VCaP (cell line): ENCODE measurements around the gene FATE1.
"Not testable (repeated sequence)": the region's sequence is repeated elsewhere in the genome, so short reads cannot be mapped to it uniquely, and the experiment has no call there.

Source experiments
- H3K27ac ChIP-seq: fragments of 450-650 bp; 2 replicates; pipeline ENCODE4 v1.5.1; 2017
- TF ChIP-seq, protein P1 (sequence below): fragments of 450-650 bp; conservative IDR thresholded peaks from 2 replicates; pipeline ENCODE4 v1.5.1; 2017; ENCODE audit warnings: mild to moderate bottlenecking, moderate library complexity

The FATE1 gene

GRCh38 chrX:151692825-151693224 lies 23.0 kb upstream of the FATE1 start:
- TF ChIP-seq, protein P1, sequence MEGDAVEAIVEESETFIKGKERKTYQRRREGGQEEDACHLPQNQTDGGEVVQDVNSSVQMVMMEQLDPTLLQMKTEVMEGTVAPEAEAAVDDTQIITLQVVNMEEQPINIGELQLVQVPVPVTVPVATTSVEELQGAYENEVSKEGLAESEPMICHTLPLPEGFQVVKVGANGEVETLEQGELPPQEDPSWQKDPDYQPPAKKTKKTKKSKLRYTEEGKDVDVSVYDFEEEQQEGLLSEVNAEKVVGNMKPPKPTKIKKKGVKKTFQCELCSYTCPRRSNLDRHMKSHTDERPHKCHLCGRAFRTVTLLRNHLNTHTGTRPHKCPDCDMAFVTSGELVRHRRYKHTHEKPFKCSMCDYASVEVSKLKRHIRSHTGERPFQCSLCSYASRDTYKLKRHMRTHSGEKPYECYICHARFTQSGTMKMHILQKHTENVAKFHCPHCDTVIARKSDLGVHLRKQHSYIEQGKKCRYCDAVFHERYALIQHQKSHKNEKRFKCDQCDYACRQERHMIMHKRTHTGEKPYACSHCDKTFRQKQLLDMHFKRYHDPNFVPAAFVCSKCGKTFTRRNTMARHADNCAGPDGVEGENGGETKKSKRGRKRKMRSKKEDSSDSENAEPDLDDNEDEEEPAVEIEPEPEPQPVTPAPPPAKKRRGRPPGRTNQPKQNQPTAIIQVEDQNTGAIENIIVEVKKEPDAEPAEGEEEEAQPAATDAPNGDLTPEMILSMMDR: no peak
- no peak overlapping the region for H3K27ac ChIP-seq

- TF ChIP-seq, protein P1: no peak
- no peak overlapping the region for H3K27ac ChIP-seq
Measured at GRCh38 chrX:151694121-151694520, 21.7 kb upstream of the FATE1 start.

DNA sequence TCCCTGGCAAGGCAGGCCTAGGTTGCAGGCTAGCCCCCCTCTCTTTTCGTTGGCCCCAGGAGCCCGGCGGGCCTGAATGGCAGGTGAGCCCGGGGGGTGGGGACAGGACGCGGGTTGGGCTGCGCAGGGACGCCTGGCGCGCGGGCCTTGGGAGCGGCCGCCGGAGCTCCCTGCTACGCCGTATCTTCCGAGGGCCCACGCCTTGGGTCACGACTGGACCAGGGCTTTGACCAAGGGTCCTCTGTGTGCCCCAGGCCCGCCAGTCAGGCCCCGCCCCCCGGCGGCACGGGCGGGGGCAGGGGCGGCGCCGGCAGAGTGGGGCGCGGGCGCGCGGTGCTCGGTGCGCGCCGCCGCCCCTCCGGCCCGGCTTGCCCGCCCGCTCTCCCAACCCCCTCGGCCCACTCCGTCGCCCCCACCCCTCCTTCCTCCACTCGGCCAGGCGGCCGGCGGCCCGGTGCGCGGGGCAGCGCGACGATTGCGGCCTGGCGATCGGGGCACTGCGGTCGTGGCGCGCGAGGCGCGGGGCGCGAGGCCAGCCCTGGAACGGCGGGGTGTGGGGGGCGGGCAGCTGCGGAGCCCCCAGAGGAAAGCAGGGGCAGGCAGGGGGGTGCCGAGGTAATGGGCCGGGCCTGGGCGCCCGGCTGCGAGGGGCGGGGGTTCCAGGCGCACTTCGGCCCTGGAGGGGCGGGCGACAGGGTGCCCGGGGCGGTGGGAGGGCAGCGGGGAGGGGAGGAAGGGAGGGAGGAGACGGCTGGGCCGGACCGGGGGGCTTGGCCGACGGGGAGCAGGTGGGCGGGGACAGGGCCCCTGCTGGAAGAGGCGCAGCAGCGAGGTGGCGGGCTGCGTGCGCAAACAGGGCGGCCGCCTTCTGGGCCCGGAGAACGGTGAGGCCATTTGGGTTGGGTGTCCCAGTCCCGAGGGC lies 20.9 kb upstream of the FATE1 start, which contains the start of gene PRRG3:
Gene PRRG3, plus strand, starts transcription at position 798 of the 922 bp plus-strand sequence. CDS start 3,357 bp downstream, outside the sequence.
- TF ChIP-seq, protein P1: no peak
- no peak within 1 kb of the TSS for H3K27ac ChIP-seq

- no peak overlapping the region for H3K27ac ChIP-seq
Measured at GRCh38 chrX:151695583-151696340, 20.1 kb upstream of the FATE1 start.

GRCh38 chrX:151697082-151697481 lies 18.8 kb upstream of the FATE1 start:
- H3K27ac ChIP-seq: not testable (repeated sequence)

More at GRCh38 chrX:151695583-151696340, 20.1 kb upstream of the FATE1 start:
- TF ChIP-seq, protein P1: no peak

GRCh38 chrX:151697522-151697921 lies 18.3 kb upstream of the FATE1 start:
- TF ChIP-seq, protein P1: no peak
- no peak overlapping the region for H3K27ac ChIP-seq

GRCh38 chrX:151698485-151698884 lies 17.4 kb upstream of the FATE1 start:
- H3K27ac ChIP-seq: no peak overlapping the region
- TF ChIP-seq, protein P1: no peak
